H1 (cell line): ENCODE results near the gene UNC80.

Source experiments
- CBX8 ChIP-seq: fragments of 300-800, 300-1000 bp; sonication (generic); IDR thresholded peaks from 2 replicates; pipeline ENCODE4 v1.7.1; 2016; ENCODE audit warnings: low read depth, low read length, borderline replicate concordance
- CHD1 ChIP-seq: IDR thresholded peaks from 2 replicates; pipeline ENCODE4 v1.6.1; 2012; ENCODE audit warnings: low read depth, low read length, improper control_type of control experiment
- CTCF ChIP-seq, 3 experiments: IDR thresholded peaks; 1 replicate in 2 of 3; 2 replicates in 1 of 3; pipeline versions ENCODE4 v1.5.1 to v1.6.1; 2011; ENCODE audit warnings: low read length in 3 of 3, mild to moderate bottlenecking in 3 of 3, inconsistent platforms in 2 of 3, low read depth in 1 of 3, moderate library complexity in 1 of 3; ENCODE audit not compliant: insufficient read depth in 1 of 3; ENCODE audit errors: control extremely low read depth in 1 of 3
- EP300 ChIP-seq, 2 experiments: IDR thresholded peaks; 1 replicate in 1 of 2; 2 replicates in 1 of 2; pipeline ENCODE4 v1.6.1; 2011 to 2012; ENCODE audit warnings: low read depth in 2 of 2, low read length in 2 of 2, mild to moderate bottlenecking in 2 of 2, borderline replicate concordance in 1 of 2, inconsistent platforms in 1 of 2, moderate library complexity in 1 of 2
- JUND ChIP-seq: IDR thresholded peaks from 2 replicates; pipeline ENCODE4 v1.6.1; 2011; ENCODE audit warnings: mild to moderate bottlenecking, improper control_type of control experiment, low read length
- TCF12 ChIP-seq: IDR thresholded peaks from 2 replicates; pipeline ENCODE4 v1.6.1; 2011; ENCODE audit warnings: low read depth, mild to moderate bottlenecking, low read length
- TF ChIP-seq, protein P1 (sequence below): IDR thresholded peaks from 2 replicates; pipeline ENCODE4 v1.6.1; 2012; ENCODE audit warnings: inconsistent platforms

- TF ChIP-seq EP300 (IDR thresholded peaks at IDR 0.05; ENCODE audit: borderline replicate concordance in 1 of 2, low read depth in 2 of 2, low read length in 2 of 2): no peak
- TF ChIP-seq CBX8: no peak
- TF ChIP-seq JUND: no peak
- TF ChIP-seq TCF12: no peak
- TF ChIP-seq CHD1: no peak
- TF ChIP-seq, protein P1, sequence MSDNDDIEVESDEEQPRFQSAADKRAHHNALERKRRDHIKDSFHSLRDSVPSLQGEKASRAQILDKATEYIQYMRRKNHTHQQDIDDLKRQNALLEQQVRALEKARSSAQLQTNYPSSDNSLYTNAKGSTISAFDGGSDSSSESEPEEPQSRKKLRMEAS: no peak
- TF ChIP-seq CTCF (IDR thresholded peaks at IDR 0.05; ENCODE audit: control extremely low read depth in 1 of 3, insufficient read depth in 1 of 3, low read depth in 1 of 3, low read length in 3 of 3): no peak
These were observed 33.7 kb downstream of the UNC80 start for GRCh38 chr2:209805351-209805750.
